H54 (cell line): ENCODE data around the gene AEBP2.
A peak's percentile ranks its signal among the peaks of the same experiment; 100 is the strongest.

Experiments
- DNase-seq: peaks from one replicate; pipeline ENCODE4 v3.0.0; 2011; ENCODE audit warnings: low spot score, mixed read lengths; ENCODE audit not compliant: insufficient read length
- FAIRE-seq: peaks from 3 replicates; lab custom pipeline; 2011; peaks lifted over from hg19 to GRCh38; lab: Jason Lieb, UNC
- POLR2A ChIP-seq: IDR thresholded peaks from 2 replicates; pipeline ENCODE4 v1.6.1; 2011; ENCODE audit warnings: low read depth, mild to moderate bottlenecking, low read length

The AEBP2 gene

DNA sequence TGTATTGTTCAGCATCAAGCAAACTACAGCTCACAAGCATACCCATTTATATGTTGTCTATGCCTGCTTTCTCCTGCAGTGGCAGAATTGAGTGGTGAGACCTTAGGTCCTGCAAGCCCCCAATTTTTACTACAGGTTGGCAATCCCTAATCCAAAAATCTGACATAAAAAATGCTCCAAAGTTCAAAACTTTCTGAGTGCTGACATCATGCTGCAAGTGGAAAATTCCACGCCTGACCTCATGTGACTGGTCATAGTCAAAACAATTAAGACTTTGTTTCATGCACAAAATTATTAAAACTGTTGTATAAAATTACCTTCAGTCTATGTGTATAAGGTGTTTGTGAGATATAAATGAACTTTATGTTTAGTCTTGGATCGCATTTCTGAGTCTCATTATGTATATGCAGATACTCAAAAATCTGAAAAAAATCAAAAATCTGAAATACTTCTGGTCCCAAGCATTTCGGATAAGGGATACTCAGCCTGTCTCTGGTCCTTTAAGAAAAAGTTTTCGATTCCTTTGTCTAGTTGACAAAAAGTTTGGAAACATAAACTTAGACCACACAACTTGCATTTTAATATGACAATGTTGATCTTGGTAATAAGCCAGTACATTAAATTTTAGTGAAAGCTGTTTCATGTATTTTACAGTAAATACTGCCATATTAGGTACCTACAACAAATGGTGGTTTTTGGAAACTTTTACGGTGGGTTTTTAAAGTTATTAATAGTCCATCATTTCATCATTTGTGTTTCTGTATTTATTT, 81.5 kb downstream of the AEBP2 start:
- no peak for TF ChIP-seq POLR2A
- FAIRE-seq = no peak

DNA sequence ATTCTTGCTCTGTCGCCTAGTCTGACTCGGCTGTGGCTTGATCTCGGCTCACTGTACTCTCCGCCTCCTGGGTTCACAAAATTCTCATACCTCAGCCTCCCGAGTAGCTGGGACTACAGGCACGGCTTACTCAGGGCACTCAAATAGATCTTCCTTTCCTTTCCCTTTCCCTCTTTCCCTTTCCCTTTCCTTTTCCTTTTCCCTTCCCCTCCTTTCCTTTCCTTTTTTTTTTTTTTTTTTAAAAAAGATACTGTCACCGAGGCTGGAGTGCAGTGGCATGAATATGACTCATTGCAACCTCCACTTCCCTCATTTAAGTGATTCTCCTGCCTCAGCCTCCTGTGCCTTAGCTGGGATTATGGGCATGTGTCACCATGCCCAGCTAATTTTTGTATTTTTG, 86.0 kb downstream of the AEBP2 start:
- FAIRE-seq (no peak), DNase-seq (no peak)
- no peak for TF ChIP-seq POLR2A

More for the DNA sequence above, 81.5 kb downstream of the AEBP2 start:
- DNase-seq = no peak

DNA sequence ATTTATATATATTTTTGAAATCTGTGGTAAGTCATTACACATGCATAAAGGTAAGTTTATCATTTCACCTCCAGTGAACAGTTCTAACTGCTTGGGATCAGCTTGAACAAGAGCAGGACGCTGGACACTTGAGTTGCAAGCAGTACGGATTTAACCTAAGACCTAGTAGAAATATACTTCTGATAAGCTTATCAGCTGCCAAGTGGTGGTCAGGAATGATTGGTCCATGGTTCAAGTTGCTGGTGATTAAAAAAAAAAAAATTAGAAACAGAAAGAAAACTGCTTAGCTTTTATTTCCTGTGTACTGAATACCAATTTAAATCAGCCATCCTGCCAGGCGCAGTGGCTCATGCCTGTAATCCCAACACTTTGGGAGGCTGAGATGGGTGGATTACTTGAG, 88.6 kb downstream of the AEBP2 start:
- FAIRE-seq = no peak
- no peak for TF ChIP-seq POLR2A

GRCh38 chr12:19528750-19529149, 89.5 kb downstream of the AEBP2 start:
- DNase-seq (no peak), FAIRE-seq (no peak)
- no peak for TF ChIP-seq POLR2A

More for the DNA sequence above, 88.6 kb downstream of the AEBP2 start:
- DNase-seq = no peak

DNA sequence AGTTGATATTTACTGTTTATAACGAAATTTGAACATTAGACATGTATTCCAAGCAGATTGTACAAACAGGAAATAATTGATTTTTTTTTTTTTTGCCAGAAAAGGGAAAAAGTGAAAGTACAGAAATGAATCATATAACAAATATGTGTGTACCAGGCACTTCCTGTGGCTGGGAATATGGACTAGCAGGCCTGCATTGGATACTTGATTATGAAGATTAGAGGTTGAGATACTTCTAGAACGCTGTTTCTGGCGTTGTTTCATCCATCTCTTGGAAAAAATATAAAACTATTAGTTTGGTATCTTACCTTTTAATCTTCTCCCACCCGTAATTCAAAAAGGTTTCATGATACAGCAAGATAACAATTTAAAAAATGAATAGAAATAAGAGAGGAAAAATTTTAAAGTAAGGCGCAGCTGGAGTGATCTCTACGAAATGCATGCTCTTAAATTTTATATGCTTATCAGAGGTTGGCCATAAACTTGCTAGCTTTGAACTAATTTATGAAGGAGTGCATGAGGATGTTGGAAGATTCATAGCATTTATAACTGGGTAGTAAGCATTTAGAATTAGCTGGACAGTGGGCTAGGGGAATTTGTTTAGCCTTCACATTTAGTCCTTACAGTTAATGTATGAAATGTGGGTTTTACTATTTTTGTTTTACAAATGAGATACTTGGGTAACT, 90.8 kb downstream of the AEBP2 start:
- FAIRE-seq (peak; percentile 68), DNase-seq (peak; percentile 19)
- no peak for TF ChIP-seq POLR2A

GRCh38 chr12:19530637-19531023, 91.3 kb downstream of the AEBP2 start:
- no peak for TF ChIP-seq POLR2A
- DNase-seq (no peak), FAIRE-seq (peak; percentile 43)

GRCh38 chr12:19533567-19533966, 94.3 kb downstream of the AEBP2 start:
- no peak for FAIRE-seq
- TF ChIP-seq POLR2A = no peak
- no peak for DNase-seq

DNA sequence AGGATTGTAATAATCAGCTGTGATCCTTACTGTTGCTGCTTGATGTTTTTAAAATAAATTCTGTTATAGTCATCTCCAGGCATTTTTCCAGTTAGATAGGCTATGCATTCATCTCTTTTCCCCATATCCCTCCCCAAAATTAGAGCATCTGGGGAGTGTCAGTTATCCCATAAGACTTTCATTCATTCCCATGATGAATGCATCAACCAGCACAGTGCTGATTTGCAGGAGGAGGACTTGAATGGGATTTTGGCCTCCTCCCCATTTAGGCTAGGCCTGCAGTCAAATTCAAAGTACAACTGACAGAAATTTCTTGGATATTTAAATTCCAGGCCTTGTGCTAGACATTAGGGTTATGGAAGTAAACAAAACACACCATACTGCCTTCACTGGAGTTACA, 99.8 kb downstream of the AEBP2 start:
- no peak for TF ChIP-seq POLR2A
- DNase-seq (no peak), FAIRE-seq (no peak)

DNA sequence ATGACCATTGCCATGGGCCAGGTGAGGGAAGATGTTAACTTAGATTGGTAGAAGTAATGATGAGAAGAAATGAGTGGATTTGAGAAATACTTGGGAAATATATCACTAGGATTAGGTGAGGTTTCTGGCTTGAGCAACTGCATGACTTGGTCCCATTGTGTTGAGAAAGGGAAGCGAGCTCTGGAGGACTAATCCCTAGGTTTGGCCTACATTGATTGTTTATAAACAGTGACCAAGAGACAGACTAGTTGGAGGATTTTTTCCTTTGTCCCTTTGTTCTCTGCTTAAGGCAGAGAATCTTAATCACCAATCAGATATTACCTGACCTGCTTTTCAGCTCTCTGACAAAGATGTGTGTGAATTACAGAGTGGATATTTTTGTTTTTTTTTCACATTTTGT, 100.5 kb downstream of the AEBP2 start:
- no peak for TF ChIP-seq POLR2A
- FAIRE-seq (no peak), DNase-seq (no peak)

DNA sequence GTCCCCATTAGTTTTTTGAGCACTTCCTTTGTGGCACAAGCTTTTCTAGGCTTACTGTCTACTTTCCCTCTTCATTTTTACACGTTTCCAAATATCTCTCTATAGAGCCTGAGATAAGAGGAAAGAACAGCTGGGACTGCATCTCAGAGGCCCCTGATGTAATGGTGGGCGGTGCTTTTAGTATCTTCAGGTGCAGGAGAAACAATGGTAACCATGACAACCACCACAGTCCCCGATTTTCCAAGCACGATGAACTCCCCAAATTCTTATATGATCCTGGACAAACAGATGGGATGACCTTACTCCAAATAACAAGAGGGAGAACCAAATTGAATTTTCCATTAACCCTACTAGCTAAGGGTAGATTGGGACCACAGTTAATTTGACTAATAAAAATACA, 103.3 kb downstream of the AEBP2 start:
- FAIRE-seq = no peak
- no peak for DNase-seq
- no peak for TF ChIP-seq POLR2A

DNA sequence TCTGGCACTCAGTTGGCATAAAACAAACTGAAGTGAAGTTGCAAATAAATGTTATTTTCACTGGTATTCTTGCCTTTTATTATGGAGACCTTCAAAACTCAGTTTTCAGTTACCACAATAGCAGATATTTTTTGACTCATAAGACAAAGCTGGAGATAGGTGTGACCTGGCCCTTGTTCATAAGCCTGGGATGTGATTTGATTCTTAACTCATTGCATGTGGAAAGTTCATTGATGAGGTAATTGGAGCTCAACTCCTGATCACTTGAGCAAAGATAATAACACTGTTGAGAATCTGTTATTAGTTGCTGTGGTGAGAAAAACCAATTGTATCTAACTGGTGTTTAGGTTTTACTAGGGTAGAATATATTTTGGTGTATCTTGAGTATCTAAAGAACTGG, 105.1 kb downstream of the AEBP2 start:
- no peak for DNase-seq
- no peak for FAIRE-seq
- TF ChIP-seq POLR2A = no peak

DNA sequence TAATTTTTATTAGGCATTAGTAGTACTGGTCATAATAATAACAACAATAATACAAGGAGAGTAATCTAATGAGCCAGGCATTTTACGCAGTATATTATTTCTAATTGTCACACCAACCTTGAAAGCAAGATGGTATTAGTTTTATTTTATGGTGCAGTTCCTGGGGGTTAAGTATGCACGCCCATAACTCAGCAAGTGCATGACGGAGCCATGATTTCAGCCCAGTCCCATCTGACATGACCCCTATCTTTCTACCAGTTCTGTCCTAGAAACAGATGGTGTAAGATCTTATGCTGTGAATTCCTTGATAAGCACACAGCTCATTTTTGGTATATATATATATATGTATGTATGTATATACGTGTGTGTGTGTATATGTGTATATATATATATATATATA, 106.0 kb downstream of the AEBP2 start:
- TF ChIP-seq POLR2A = no peak
- no peak for DNase-seq
- no peak for FAIRE-seq

- FAIRE-seq = no peak
- no peak for DNase-seq
These were observed 106.7 kb downstream of the AEBP2 start for GRCh38 chr12:19546027-19546426.

DNA sequence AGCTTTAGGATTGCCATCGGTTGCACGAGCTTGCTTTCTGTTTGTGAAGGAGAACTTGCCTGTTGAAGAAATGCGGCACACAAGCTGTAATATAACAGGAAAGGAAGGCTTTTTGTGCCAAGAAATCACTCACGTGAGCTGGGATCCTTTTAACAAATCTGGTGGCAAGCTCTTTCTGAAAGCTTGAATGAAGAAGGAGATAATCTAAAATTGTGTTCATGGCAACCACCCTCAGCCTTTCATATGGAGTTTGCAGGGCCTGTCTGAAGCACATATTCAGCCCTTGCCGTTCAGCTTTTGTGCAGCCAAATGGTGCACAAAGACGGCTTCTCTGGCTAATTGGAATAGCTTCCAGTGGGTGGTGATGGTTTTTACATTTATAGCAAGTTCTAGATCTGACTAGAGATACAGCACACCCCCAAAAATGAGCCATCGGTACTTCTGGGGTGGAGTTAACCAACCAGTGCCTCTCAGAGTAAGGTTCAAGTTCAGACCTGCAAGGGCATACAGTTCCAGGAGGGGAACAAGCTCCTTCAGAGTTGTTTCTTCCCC, 107.4 kb downstream of the AEBP2 start:
- TF ChIP-seq POLR2A = no peak
- FAIRE-seq = no peak
- DNase-seq = no peak

More at GRCh38 chr12:19546027-19546426, 106.7 kb downstream of the AEBP2 start:
- TF ChIP-seq POLR2A = no peak
